Caco-2 (cell line): ENCODE data around the gene CCDC9. TPM values are rescaled to one million over a fixed set of nuclear protein-coding genes. Genes with fewer than 3 reads are reported as not detected.

Experiments used
- BruUV-seq: library from RNA; stranded (reverse); fragments of 400-500 nt; replicated peaks from 2 replicates; lab custom pipeline; 2021; lab: Mats Ljungman, UMichigan
- CTCF ChIA-PET: fragments of 300-600 bp; sonication (Branson Sonifier 250); formaldehyde crosslinking; loops from one replicate; lab custom pipeline; 2022; ENCODE audit warnings: antibody characterized with exemption; lab: Charles Lee
- POLR2A ChIA-PET: fragments of 300-600 bp; sonication (Branson Sonifier 250); formaldehyde crosslinking; loops from one replicate; lab custom pipeline; 2022; ENCODE audit warnings: antibody characterized with exemption; lab: Charles Lee
- DNase-seq, 2 experiments: peaks; one replicate each; pipeline versions ENCODE4 v3.0.0 to v3.0.0-alpha.2; 2020 to 2022
- H3K27me3 ChIP-seq: replicated peaks from 2 replicates; pipeline ENCODE4 v1.6.0; 2011; ENCODE audit warnings: low read length; ENCODE audit not compliant: control insufficient read depth, insufficient read depth
- H3K36me3 ChIP-seq: 2 replicates; pipeline ENCODE4 v1.5.1; 2011; ENCODE audit warnings: low read length; ENCODE audit not compliant: control insufficient read depth, insufficient read depth
- H3K4me1 ChIP-seq: fragments of 250-450 bp; sonication (Bioruptor Pico); 2 replicates; pipeline ENCODE4 v1.5.1; 2020; ENCODE audit warnings: mild to moderate bottlenecking
- H3K4me3 ChIP-seq: 2 replicates; pipeline ENCODE4 v1.5.1; 2011; ENCODE audit warnings: low read depth, mild to moderate bottlenecking, control low read depth, low read length
- H3K9me3 ChIP-seq: fragments of 250-450 bp; sonication (Bioruptor Pico); 2 replicates; pipeline ENCODE4 v1.5.1; 2020; ENCODE audit warnings: mild to moderate bottlenecking, moderate library complexity
- H3K27ac Mint-ChIP-seq: one replicate; pipeline ENCODE4 v1.8.0; 2022; ENCODE audit warnings: mixed read lengths; ENCODE audit not compliant: unreplicated experiment
- H3K27me3 Mint-ChIP-seq: one replicate; pipeline ENCODE4 v1.8.0; 2022; ENCODE audit warnings: mixed read lengths; ENCODE audit not compliant: insufficient read depth, unreplicated experiment
- H3K36me3 Mint-ChIP-seq: one replicate; pipeline ENCODE4 v1.8.0; 2022; ENCODE audit warnings: mild to moderate bottlenecking, mixed read lengths; ENCODE audit not compliant: insufficient read depth, unreplicated experiment
- H3K4me1 Mint-ChIP-seq: one replicate; pipeline ENCODE4 v1.8.0; 2022; ENCODE audit warnings: low read depth, mixed read lengths; ENCODE audit not compliant: unreplicated experiment
- H3K4me3 Mint-ChIP-seq: one replicate; pipeline ENCODE4 v1.8.0; 2022; ENCODE audit warnings: mild to moderate bottlenecking, moderate library complexity, mixed read lengths; ENCODE audit not compliant: unreplicated experiment
- H3K9me3 Mint-ChIP-seq: one replicate; pipeline ENCODE4 v1.8.0; 2022; ENCODE audit warnings: mixed read lengths; ENCODE audit not compliant: unreplicated experiment
- intact Hi-C: fragments of 100-400 bp; cut with micrococcal nuclease; formaldehyde crosslinking; loops from one replicate; pipeline ENCODE4 v1.10.0; 2022; ENCODE audit not compliant: unreplicated experiment
- microRNA-seq: library from miRNA; unstranded; fragments of <30 nt; microRNA quantifications from one replicate; pipeline ENCODE4 v1.2.0, GENCODE V29; 2022
- total RNA-seq: library from RNA; stranded (reverse); gene quantifications from 2 replicates; pipeline ENCODE4 v1.2.3, GENCODE V29; 2022
- TF ChIP-seq, protein P1 (sequence below), 2 experiments: fragments of 200-600 bp in 1 of 2; IDR thresholded peaks; 1 replicate in 1 of 2; 2 replicates in 1 of 2; pipeline versions ENCODE4 v1.5.1 to v1.8.0; 2011 to 2022; ENCODE audit warnings: antibody characterized with exemption in 1 of 2, control low read depth in 1 of 2, inconsistent platforms in 1 of 2, low read depth in 1 of 2, low read length in 1 of 2, mild to moderate bottlenecking in 1 of 2, moderate library complexity in 1 of 2; ENCODE audit not compliant: insufficient read depth in 1 of 2, severe bottlenecking in 1 of 2, unreplicated experiment in 1 of 2

Gene CCDC9
- total RNA-seq, 1 experiment from 2014 or later, result 43.1 TPM

DNA sequence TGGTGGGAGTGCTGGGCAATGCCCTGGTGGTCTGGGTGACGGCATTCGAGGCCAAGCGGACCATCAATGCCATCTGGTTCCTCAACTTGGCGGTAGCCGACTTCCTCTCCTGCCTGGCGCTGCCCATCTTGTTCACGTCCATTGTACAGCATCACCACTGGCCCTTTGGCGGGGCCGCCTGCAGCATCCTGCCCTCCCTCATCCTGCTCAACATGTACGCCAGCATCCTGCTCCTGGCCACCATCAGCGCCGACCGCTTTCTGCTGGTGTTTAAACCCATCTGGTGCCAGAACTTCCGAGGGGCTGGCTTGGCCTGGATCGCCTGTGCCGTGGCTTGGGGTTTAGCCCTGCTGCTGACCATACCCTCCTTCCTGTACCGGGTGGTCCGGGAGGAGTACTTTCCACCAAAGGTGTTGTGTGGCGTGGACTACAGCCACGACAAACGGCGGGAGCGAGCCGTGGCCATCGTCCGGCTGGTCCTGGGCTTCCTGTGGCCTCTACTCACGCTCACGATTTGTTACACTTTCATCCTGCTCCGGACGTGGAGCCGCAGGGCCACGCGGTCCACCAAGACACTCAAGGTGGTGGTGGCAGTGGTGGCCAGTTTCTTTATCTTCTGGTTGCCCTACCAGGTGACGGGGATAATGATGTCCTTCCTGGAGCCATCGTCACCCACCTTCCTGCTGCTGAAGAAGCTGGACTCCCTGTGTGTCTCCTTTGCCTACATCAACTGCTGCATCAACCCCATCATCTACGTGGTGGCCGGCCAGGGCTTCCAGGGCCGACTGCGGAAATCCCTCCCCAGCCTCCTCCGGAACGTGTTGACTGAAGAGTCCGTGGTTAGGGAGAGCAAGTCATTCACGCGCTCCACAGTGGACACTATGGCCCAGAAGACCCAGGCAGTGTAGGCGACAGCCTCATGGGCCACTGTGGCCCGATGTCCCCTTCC, 63.9 kb downstream of the CCDC9 start:
- no peak overlapping the region for H3K4me3 Mint-ChIP-seq
- Histone ChIP-seq H3K36me3 (no peaks in the 10 kb centered on the region), H3K9me3 (peaks cover 5% of the 10 kb centered on the region; the same call in 1 of the 2 replicates), H3K4me1 (peaks cover 5% of the 10 kb centered on the region; the same call in 1 of the 2 replicates), H3K27me3 (no peaks in the 10 kb centered on the region), H3K4me3 (no peak overlapping the region)
- ChIA-PET POLR2A (no interaction called here), CTCF (no interaction called here)
- TF ChIP-seq, protein P1, sequence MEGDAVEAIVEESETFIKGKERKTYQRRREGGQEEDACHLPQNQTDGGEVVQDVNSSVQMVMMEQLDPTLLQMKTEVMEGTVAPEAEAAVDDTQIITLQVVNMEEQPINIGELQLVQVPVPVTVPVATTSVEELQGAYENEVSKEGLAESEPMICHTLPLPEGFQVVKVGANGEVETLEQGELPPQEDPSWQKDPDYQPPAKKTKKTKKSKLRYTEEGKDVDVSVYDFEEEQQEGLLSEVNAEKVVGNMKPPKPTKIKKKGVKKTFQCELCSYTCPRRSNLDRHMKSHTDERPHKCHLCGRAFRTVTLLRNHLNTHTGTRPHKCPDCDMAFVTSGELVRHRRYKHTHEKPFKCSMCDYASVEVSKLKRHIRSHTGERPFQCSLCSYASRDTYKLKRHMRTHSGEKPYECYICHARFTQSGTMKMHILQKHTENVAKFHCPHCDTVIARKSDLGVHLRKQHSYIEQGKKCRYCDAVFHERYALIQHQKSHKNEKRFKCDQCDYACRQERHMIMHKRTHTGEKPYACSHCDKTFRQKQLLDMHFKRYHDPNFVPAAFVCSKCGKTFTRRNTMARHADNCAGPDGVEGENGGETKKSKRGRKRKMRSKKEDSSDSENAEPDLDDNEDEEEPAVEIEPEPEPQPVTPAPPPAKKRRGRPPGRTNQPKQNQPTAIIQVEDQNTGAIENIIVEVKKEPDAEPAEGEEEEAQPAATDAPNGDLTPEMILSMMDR (IDR thresholded peaks at IDR 0.05; ENCODE audit: insufficient read depth in 1 of 2, low read depth in 1 of 2, low read length in 1 of 2, severe bottlenecking in 1 of 2, unreplicated experiment in 1 of 2), result no peak
- H3K36me3 Mint-ChIP-seq, result no peaks in the 10 kb centered on the region
- BruUV-seq, result no TSS peak
- peaks cover 9% of the 10 kb centered on the region for H3K9me3 Mint-ChIP-seq
- H3K27ac Mint-ChIP-seq, result no peak overlapping the region
- DNase-seq, result no peak
- peaks cover 3% of the 10 kb centered on the region for H3K27me3 Mint-ChIP-seq
- intact Hi-C loops, result no loop called here
- peaks cover 14% of the 10 kb centered on the region for H3K4me1 Mint-ChIP-seq

Small RNA genes within 50 kb of the gene (microRNA-seq; reads per million reads assigned to microRNA genes)
- gene MIR3190 (not detected), gene MIR3191 (not detected)

Other genes starting within 250 kb of the CCDC9 start
- gene NPAS1, start 236.7 kb upstream of the CCDC9 start, total RNA-seq, result 1.8 and 2.8 TPM in 2 replicates
- gene TMEM160, start 207.9 kb upstream of the CCDC9 start, total RNA-seq, result 86.5 and 91.7 TPM in 2 replicates
- 70.3 and 77.7 TPM in 2 replicates for gene ZC3H4, start 142.7 kb upstream of the CCDC9 start, total RNA-seq
- gene SAE1, start 125.7 kb upstream of the CCDC9 start, total RNA-seq, result 238 and 251 TPM in 2 replicates
- 10.5 and 10.8 TPM in 2 replicates for gene BBC3, start 25.3 kb upstream of the CCDC9 start, total RNA-seq
- gene INAFM1, start 18.4 kb downstream of the CCDC9 start, total RNA-seq, result 10.1 and 10.4 TPM in 2 replicates
- gene C5AR1, start 53.3 kb downstream of the CCDC9 start, total RNA-seq, result 0.48 and 1.3 TPM in 2 replicates
- not detected in 2 replicates for gene C5AR2, start 75.7 kb downstream of the CCDC9 start, total RNA-seq
- 28.7 TPM in 2 replicates for gene DHX34, start 92.8 kb downstream of the CCDC9 start, total RNA-seq
- gene MEIS3, start 163.0 kb downstream of the CCDC9 start, total RNA-seq, result 16.2 and 16.8 TPM in 2 replicates
- 1.2 and 1.3 TPM in 2 replicates for gene SLC8A2, start 215.4 kb downstream of the CCDC9 start, total RNA-seq
- gene KPTN, start 227.7 kb downstream of the CCDC9 start, total RNA-seq, result 19.7 and 20.6 TPM in 2 replicates